HG03280 (cell line): ENCODE data around the gene NIPAL1.
"Not testable (repeated sequence)": the region's sequence is repeated elsewhere in the genome, so short reads cannot be mapped to it uniquely, and the experiment has no call there.

Source experiments
- ATAC-seq: cut with Tn5 transposase; IDR thresholded peaks from one replicate; pipeline ENCODE4 v1.9.1; 2021; ENCODE audit warnings: mild to moderate bottlenecking, moderate library complexity; ENCODE audit not compliant: unreplicated experiment

The NIPAL1 gene

GRCh38 chr4:48016141-48017107 lies at the start of gene NIPAL1, which contains the start of gene CNGA1:
NIPAL1 (plus strand) TSS chr4:48016772; CDS start chr4:48016840, 68 bp downstream.
CNGA1 (minus strand) TSS chr4:48016681; CDS start chr4:47952689, 63,992 bp downstream.
- ATAC-seq, result peak; percentile 75

- no peak for ATAC-seq
Measured at GRCh38 chr4:47968847-47969246, 47.7 kb upstream of the NIPAL1 start.

- peak; percentile 71 for ATAC-seq
Measured at GRCh38 chr4:47972181-47972580, 44.4 kb upstream of the NIPAL1 start.

- ATAC-seq, result no peak
Measured at GRCh38 chr4:47972721-47973120, 43.9 kb upstream of the NIPAL1 start.

GRCh38 chr4:47974566-47974965 lies 42.0 kb upstream of the NIPAL1 start:
- no peak for ATAC-seq

GRCh38 chr4:47990145-47990544 lies 26.4 kb upstream of the NIPAL1 start:
- no peak for ATAC-seq

GRCh38 chr4:47992475-47992874 lies 24.1 kb upstream of the NIPAL1 start:
- not testable (repeated sequence) for ATAC-seq

- ATAC-seq, result no peak
Measured at GRCh38 chr4:47996021-47996420, 20.6 kb upstream of the NIPAL1 start.

GRCh38 chr4:48002267-48002666 lies 14.3 kb upstream of the NIPAL1 start:
- ATAC-seq, result no peak

- not testable (repeated sequence) for ATAC-seq
Measured at GRCh38 chr4:48003568-48003967, 13.0 kb upstream of the NIPAL1 start.

GRCh38 chr4:48005781-48006180 lies 10.8 kb upstream of the NIPAL1 start:
- no peak for ATAC-seq

- no peak for ATAC-seq
Measured at GRCh38 chr4:48008021-48008596, 8.5 kb upstream of the NIPAL1 start.

GRCh38 chr4:48010906-48011305 lies 5.7 kb upstream of the NIPAL1 start:
- not testable (repeated sequence) for ATAC-seq

- ATAC-seq, result no peak
Measured at GRCh38 chr4:48011722-48012121, 4.8 kb upstream of the NIPAL1 start.

GRCh38 chr4:48012824-48013223 lies 3.7 kb upstream of the NIPAL1 start:
- ATAC-seq, result no peak

GRCh38 chr4:48015216-48015615 lies 1.4 kb upstream of the NIPAL1 start:
- ATAC-seq, result no peak

- ATAC-seq, result no peak
Measured at GRCh38 chr4:48015678-48016077, 894 bp upstream of the NIPAL1 start.

- ATAC-seq, result no peak
Measured at GRCh38 chr4:48017108-48017571, 568 bp downstream of the NIPAL1 start.

- no peak for ATAC-seq
Measured at GRCh38 chr4:48018112-48018511, 1.5 kb downstream of the NIPAL1 start.

GRCh38 chr4:48021100-48021499 lies 4.5 kb downstream of the NIPAL1 start:
- no peak for ATAC-seq

- ATAC-seq, result no peak
Measured at GRCh38 chr4:48022192-48022799, 5.7 kb downstream of the NIPAL1 start.
